GM12872 (cell line): Measurements from ENCODE around the gene DISC1.

Source experiments
- TF ChIP-seq, protein P1 (sequence below): IDR thresholded peaks from 3 replicates; pipeline ENCODE4 v1.5.1; 2011; ENCODE audit warnings: low read depth, mild to moderate bottlenecking, low read length, moderate library complexity; ENCODE audit not compliant: insufficient read depth

DISC1 gene

DNA sequence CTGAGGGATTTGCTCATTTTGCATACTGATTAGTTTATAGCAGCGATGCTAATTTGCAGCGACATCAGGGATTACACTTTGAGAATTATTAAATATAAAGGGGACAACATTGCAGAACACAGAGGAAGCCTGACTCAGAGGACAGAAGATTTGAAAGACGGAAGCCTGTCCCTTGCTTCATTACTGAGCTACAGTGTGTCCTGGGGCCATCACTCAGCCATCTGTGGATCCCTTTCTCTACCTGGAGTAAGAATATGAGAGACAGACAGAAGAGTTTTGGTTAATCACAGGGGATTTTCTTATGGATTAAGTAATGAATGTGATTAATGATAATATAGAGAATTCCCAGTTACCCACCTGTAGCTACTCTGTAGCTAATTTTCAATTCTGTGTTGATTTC is 134.7 kb downstream of the DISC1 start:
- TF ChIP-seq, protein P1, sequence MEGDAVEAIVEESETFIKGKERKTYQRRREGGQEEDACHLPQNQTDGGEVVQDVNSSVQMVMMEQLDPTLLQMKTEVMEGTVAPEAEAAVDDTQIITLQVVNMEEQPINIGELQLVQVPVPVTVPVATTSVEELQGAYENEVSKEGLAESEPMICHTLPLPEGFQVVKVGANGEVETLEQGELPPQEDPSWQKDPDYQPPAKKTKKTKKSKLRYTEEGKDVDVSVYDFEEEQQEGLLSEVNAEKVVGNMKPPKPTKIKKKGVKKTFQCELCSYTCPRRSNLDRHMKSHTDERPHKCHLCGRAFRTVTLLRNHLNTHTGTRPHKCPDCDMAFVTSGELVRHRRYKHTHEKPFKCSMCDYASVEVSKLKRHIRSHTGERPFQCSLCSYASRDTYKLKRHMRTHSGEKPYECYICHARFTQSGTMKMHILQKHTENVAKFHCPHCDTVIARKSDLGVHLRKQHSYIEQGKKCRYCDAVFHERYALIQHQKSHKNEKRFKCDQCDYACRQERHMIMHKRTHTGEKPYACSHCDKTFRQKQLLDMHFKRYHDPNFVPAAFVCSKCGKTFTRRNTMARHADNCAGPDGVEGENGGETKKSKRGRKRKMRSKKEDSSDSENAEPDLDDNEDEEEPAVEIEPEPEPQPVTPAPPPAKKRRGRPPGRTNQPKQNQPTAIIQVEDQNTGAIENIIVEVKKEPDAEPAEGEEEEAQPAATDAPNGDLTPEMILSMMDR, result no peak

DNA sequence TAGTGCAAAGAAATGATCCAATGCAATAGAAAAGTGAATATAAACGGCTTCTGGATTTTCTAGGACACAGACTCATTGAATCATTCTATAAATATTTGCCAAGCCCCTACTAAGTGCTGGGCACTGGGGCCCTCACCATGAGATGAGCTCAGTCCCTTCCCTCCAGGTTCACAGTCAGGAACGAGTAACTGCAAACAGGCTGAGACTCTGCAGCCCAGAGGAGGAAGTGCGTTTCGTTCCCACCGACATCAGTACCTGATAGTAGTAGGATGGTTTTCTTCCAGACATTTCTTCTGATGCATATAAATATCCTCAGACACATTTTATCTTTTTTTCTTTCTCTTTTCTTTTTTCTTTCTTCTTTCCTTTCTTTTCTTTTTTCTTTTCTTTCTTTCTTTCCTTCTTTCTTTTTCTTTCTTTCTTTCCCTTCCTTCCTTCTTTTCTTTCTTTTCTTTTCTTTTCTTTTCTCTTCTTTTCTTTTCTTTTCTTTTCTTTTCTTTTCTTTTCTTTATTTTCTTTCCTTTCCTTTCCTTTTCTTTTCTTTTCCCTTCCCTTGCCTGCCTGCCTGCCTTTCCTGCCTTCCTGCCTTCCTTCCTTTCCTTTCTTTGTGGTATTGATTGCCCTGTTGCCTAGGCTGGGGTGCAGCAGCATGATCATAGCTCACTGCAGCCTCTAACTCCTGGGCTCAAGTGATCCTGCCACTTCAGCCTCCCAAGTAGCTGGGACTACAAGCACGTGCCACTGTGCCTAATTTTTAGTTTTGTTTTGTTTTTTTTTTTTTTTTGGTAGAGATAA is 135.4 kb downstream of the DISC1 start:
- TF ChIP-seq, protein P1, result no peak

DNA sequence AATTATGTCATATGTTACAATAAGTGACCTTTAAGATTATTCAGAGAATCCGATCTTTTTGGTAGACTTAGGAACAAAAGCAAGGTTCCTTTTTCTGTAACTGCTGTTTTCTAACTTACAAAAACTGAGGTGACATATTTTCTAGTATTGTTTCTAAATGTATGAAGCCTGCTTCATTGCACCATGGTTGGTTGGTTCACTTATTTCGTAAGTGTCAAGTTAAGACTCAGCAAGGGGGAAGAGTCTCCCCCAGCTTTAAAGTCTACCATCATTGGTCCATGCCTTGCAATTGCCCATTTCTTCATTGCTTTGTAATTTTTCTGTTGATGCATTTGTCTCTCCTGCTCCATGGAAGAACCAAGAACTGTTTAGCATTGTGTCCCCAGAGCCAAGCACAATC is 136.9 kb downstream of the DISC1 start:
- TF ChIP-seq, protein P1, result no peak

DNA sequence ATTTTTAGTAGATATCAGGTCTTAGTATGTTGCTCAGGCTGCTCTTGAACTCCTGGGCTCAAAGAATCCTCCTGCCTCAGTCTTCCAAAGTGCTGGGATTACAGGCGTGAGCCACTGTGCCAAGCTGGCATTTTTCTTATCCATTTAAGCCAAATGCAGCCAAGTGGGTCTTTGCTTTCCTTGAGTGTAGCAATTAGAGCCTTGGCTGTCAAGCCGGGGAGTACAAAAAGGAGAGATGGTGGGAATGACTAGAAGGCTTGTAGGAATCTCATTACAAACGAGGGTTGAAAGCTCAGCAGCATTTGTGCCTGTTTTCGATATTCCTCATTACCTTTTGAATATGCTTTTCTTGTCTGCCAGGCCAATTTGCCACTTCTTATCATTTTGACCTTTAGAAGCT is 140.9 kb downstream of the DISC1 start:
- TF ChIP-seq, protein P1, result no peak

DNA sequence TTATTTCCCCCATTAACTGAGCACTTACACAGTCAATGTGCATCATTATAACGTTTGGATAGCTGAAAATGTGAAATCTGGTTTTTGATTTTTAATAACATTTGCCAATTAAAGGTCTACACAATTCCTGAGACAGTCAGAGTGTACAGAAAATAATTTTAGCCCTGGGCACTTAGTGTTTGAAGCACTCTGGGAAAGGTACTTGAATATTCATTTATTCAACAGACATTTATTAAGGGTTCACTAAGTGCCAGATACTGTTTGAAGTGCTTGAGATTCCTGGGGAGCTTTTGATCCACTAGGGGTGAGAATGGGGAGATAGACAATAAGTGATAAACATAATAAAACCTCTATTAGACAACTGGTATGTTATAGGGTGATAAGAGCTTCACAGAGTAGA is 141.8 kb downstream of the DISC1 start:
- TF ChIP-seq, protein P1, result no peak

DNA sequence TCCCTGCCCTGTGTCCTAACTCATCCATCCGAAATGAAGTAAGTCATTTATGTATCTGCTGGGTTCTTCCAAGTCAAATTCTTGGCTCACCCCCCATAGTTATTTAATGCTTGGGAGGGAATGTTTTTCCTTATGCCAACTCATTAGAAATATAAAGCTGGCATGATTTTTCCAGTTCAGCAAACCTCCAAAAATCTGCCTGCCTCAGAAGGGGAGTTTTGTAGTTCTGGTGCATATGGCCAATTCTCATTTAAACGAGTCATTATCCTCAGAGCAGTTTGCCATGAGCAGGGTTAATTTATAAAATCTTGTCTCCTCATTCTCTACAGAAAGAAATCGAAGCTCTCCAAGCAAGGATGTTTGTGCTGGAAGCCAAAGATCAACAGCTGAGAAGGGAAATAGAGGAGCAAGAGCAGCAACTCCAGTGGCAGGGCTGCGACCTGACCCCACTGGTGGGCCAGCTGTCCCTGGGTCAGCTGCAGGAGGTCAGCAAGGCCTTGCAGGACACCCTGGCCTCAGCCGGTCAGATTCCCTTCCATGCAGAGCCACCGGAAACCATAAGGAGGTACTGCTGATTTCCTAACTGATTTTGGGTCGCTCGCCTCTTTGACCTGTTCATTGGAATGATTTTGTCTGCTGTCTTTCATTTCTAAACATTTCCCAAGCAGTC is 144.1 kb downstream of the DISC1 start:
- TF ChIP-seq, protein P1, result no peak

DNA sequence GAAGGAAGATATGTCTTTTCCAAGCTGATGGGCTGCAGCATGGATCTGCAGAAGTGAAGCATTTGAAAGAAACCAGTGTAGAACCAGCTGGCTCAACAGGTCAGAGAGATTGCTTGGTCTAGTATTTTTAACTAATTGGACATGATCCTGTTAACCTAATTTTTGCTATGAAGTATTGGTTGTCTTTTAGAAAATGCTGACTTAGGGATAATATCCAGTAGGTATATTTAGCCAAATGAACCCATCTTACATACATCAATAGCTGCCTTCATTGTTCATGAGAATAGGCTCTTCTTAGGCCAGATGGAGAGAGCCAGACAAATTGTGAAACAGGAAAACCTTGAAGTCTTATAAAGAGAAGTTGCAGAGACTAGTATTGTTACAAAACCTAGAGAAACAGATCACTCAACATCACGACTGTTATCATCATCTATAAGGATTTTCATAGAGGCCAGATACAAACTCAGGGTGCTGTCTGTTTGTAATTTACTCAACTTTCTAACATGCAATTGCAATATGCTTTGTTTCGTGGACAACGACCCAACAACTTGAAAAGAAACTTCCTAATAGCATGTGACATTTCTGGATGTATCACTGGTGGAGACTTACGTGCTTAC is 148.2 kb downstream of the DISC1 start:
- TF ChIP-seq, protein P1, result no peak
